ENCODE measurements around the gene MAST4. TPM values are rescaled to one million over a fixed set of nuclear protein-coding genes. Genes with fewer than 3 reads are reported as not detected.
A peak's percentile ranks its signal among the peaks of the same experiment; 100 is the strongest.

Gene MAST4
- total RNA-seq, 1 experiment from 2014 or later, result 3.3 TPM

DNA sequence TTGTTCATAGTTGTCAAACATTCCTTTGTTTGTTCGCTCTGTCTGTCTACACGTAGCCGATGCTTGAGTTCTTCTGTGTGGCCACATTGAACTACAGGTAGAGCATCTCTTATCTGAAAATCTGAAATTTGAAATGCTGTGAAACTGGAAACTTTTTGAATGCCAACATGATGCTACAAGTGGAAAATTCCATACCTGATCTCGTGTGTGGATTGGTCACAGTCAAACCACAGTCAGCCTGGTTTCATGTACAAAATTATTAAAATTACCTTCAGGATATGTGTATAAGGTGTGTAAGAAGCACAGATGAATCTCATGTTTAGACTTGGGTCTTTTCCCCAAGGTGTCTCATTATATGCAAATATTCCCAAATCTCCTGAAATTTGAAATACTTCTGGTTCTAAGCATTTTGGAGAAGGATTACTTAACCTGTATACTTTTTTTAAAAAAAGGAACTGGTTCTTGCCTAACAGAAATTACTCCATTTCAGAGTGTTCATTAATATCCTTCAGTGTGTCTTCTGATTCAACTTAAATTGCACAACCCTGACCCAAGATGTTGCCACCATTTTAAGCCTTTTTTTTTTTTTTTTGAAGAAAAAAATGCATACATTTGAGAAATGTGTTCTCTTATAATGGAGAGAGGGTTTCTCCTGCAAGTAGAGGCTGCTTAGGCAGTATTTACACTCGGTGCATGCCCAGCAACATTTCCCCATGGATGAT lies 254.3 kb downstream of the MAST4 start:
- H3K27me3 ChIP-seq, result no peaks in the 10 kb centered on the region
- no peak overlapping the region for H3K4me3 ChIP-seq
- no peak overlapping the region for H3K27ac ChIP-seq
- no peak for DNase-seq
- H3K4me1 ChIP-seq, result no peaks in the 10 kb centered on the region
- no peaks in the 10 kb centered on the region for H3K9me3 ChIP-seq (replicated peaks)
- H3K36me3 ChIP-seq, result no peaks in the 10 kb centered on the region

DNA sequence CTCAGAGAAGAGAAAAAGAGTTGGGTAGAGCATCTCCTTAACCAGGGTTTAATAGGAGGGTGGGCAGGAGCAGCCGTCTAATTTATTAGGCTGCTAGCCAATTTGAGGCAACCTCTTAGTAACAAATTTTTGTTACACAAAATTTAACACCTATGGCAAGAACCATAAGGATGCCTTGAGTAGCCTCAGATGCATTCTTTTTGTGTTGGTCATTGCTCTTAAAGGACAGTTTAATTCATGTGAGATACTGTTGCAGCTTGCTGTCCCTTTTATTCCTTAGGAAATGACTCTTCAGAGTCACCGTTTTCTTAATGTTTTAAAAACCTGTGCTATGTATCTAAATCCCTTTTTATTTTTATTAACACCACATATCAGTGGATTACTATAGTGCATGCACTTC lies 255.1 kb downstream of the MAST4 start:
- Histone ChIP-seq H3K27me3 (no peaks in the 10 kb centered on the region), H3K9me3 (replicated peaks) (no peaks in the 10 kb centered on the region), H3K4me3 (no peak overlapping the region), H3K4me1 (no peaks in the 10 kb centered on the region), H3K36me3 (no peaks in the 10 kb centered on the region), H3K27ac (no peak overlapping the region)
- no peak for DNase-seq

GRCh38 chr5:66854416-66854815 lies 258.2 kb downstream of the MAST4 start:
- no peaks in the 10 kb centered on the region for H3K27me3 ChIP-seq
- H3K27ac ChIP-seq, result no peak overlapping the region
- no peaks in the 10 kb centered on the region for H3K36me3 ChIP-seq
- no peaks in the 10 kb centered on the region for H3K4me1 ChIP-seq
- no peak overlapping the region for H3K4me3 ChIP-seq
- no peaks in the 10 kb centered on the region for H3K9me3 ChIP-seq (replicated peaks)
- DNase-seq, result no peak

GRCh38 chr5:66856041-66856805 lies 260.0 kb downstream of the MAST4 start:
- Histone ChIP-seq H3K9me3 (replicated peaks) (no peaks in the 10 kb centered on the region), H3K36me3 (no peaks in the 10 kb centered on the region), H3K4me1 (no peaks in the 10 kb centered on the region), H3K27ac (no peak overlapping the region), H3K27me3 (no peaks in the 10 kb centered on the region), H3K4me3 (no peak overlapping the region)
- no peak for DNase-seq

- no peak for DNase-seq
- H3K4me3 ChIP-seq, result no peak overlapping the region
- no peak overlapping the region for H3K27ac ChIP-seq
- no peaks in the 10 kb centered on the region for H3K36me3 ChIP-seq
- H3K4me1 ChIP-seq, result peaks cover 19% of the 10 kb centered on the region
- no peaks in the 10 kb centered on the region for H3K9me3 ChIP-seq (replicated peaks)
- no peaks in the 10 kb centered on the region for H3K27me3 ChIP-seq
These were observed 263.3 kb downstream of the MAST4 start for GRCh38 chr5:66859526-66859925.

- H3K36me3 ChIP-seq, result no peaks in the 10 kb centered on the region
- H3K27ac ChIP-seq, result peak overlapping the region; percentile 29
- no peaks in the 10 kb centered on the region for H3K9me3 ChIP-seq (replicated peaks)
- DNase-seq, result no peak
- H3K27me3 ChIP-seq, result no peaks in the 10 kb centered on the region
- H3K4me3 ChIP-seq, result no peak overlapping the region
- peaks cover 19% of the 10 kb centered on the region for H3K4me1 ChIP-seq
These were observed 264.2 kb downstream of the MAST4 start for GRCh38 chr5:66860199-66860975.

- H3K27ac ChIP-seq, result no peak overlapping the region
- H3K27me3 ChIP-seq, result no peaks in the 10 kb centered on the region
- H3K9me3 ChIP-seq (replicated peaks), result no peaks in the 10 kb centered on the region
- H3K36me3 ChIP-seq, result no peaks in the 10 kb centered on the region
- H3K4me1 ChIP-seq, result peaks cover 19% of the 10 kb centered on the region
- no peak overlapping the region for H3K4me3 ChIP-seq
- DNase-seq, result no peak
These were observed 265.2 kb downstream of the MAST4 start for GRCh38 chr5:66861402-66861801.

- Histone ChIP-seq H3K4me3 (no peak overlapping the region), H3K9me3 (replicated peaks) (no peaks in the 10 kb centered on the region), H3K4me1 (peaks cover 19% of the 10 kb centered on the region), H3K27me3 (no peaks in the 10 kb centered on the region), H3K27ac (peak overlapping the region; percentile 38; the same call in 1 of the 2 replicates), H3K36me3 (no peaks in the 10 kb centered on the region)
- DNase-seq, result no peak
These were observed 265.8 kb downstream of the MAST4 start for GRCh38 chr5:66862020-66862419.

DNA sequence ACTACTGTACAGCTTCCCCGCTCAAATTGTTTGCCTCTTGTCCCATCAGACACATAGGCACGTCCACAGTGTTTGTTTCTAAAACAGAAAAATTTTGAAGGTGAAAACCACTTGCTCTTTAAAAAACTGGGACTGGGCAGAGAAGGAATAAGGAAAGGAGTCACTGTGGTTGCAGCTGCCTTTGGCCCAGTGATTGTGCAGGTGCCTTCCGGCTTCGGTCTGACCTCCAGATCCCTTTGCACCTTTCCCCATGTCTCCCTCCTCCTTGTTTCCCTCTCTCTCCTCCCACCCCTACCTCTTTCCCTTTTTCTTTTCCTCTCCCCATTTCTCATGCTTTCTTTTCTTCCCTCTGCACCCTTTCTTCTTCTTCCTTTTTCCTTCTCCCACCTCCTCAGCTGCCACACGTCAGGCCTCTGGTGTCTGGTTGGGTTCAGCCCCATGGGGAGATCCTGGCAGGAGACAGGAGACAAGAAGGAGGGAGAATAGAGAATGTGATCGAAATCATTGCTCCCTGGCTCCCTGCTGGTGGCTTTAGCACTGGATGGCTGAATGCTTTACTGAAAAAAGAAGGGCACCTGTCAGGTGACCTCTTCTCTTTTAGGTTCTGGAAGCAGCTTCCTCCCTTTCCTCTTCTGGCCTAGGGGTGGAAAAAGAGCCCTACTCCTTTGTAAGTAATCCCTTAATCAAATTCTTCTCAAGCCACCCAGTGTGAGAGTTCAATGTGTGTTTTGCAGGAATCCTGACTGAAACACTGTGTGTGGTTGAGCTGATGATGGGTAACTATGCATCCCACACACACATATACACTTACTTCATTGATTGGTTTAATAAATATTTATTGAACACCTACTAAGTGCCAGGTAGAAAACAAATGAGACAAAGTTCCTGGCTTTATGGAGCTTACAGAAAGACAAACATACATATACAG lies 267.3 kb downstream of the MAST4 start:
- H3K4me3 ChIP-seq, result no peak overlapping the region
- no peaks in the 10 kb centered on the region for H3K36me3 ChIP-seq
- peaks cover 19% of the 10 kb centered on the region for H3K4me1 ChIP-seq
- no peak for DNase-seq
- peak overlapping the region; percentile 38 for H3K27ac ChIP-seq
- H3K9me3 ChIP-seq (replicated peaks), result no peaks in the 10 kb centered on the region
- no peaks in the 10 kb centered on the region for H3K27me3 ChIP-seq

GRCh38 chr5:66864240-66864884 lies 268.2 kb downstream of the MAST4 start:
- no peak overlapping the region for H3K27ac ChIP-seq
- DNase-seq, result no peak
- H3K4me3 ChIP-seq, result no peak overlapping the region
- no peaks in the 10 kb centered on the region for H3K36me3 ChIP-seq
- peaks cover 19% of the 10 kb centered on the region for H3K4me1 ChIP-seq
- no peaks in the 10 kb centered on the region for H3K27me3 ChIP-seq
- H3K9me3 ChIP-seq (replicated peaks), result no peaks in the 10 kb centered on the region

GRCh38 chr5:66867618-66868322 lies 271.6 kb downstream of the MAST4 start:
- H3K36me3 ChIP-seq, result no peaks in the 10 kb centered on the region
- DNase-seq, result no peak
- H3K9me3 ChIP-seq (replicated peaks), result no peaks in the 10 kb centered on the region
- no peaks in the 10 kb centered on the region for H3K27me3 ChIP-seq
- no peak overlapping the region for H3K27ac ChIP-seq
- peaks cover 18% of the 10 kb centered on the region for H3K4me1 ChIP-seq
- no peak overlapping the region for H3K4me3 ChIP-seq

DNA sequence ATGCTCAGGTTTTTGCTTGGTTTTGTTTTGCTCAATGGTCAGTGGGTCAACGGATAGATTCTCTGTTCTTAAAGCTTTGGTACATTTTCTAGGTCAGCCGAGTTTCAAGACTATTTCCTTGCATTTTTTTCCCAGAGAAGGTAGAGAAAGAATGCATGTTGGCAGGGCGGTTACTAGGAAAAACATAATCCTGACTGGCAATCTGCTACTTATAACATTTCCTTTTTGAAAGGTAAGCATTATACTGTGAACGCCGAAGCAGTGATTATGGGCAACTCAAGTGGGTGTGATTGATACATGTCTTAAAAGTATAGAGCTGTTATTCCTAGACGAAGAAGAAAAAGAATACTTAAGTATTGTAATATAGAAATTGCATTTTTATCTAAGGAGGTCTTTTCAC lies 273.2 kb downstream of the MAST4 start:
- peaks cover 15% of the 10 kb centered on the region for H3K4me1 ChIP-seq
- H3K4me3 ChIP-seq, result no peak overlapping the region
- no peaks in the 10 kb centered on the region for H3K9me3 ChIP-seq (replicated peaks)
- no peaks in the 10 kb centered on the region for H3K27me3 ChIP-seq
- no peaks in the 10 kb centered on the region for H3K36me3 ChIP-seq
- H3K27ac ChIP-seq, result no peak overlapping the region
- no peak for DNase-seq

- H3K9me3 ChIP-seq (replicated peaks), result no peaks in the 10 kb centered on the region
- peak overlapping the region; percentile 29 for H3K27ac ChIP-seq
- DNase-seq, result no peak
- no peak overlapping the region for H3K4me3 ChIP-seq
- peaks cover 13% of the 10 kb centered on the region for H3K4me1 ChIP-seq
- no peaks in the 10 kb centered on the region for H3K36me3 ChIP-seq
- H3K27me3 ChIP-seq, result no peaks in the 10 kb centered on the region
These were observed 274.5 kb downstream of the MAST4 start for GRCh38 chr5:66870708-66871107.

Measured in SJCRH30 (cell line).